HepG2 (cell line): ENCODE measurements around the gene DQX1. TPM values are rescaled to one million over a fixed set of nuclear protein-coding genes. Genes with fewer than 3 reads are reported as not detected.
A peak's percentile ranks its signal among the peaks of the same experiment; 100 is the strongest.

Source experiments
- ATAC-seq: fragments of 200-7000 bp; cut with Tn5 transposase; 3 replicates; pipeline ENCODE4 v1.9.1; 2020; ENCODE audit warnings: mild to moderate bottlenecking, moderate library complexity
- BruUV-seq: library from RNA; stranded (reverse); fragments of 400-500 nt; replicated peaks from 2 replicates; lab custom pipeline; 2021; lab: Mats Ljungman, UMichigan
- CTCF ChIA-PET: fragments of 300-600 bp; formaldehyde crosslinking; extraction: SDS; loops from one replicate; lab custom pipeline; 2021; ENCODE audit warnings: low total read pairs, inconsistent platforms, low intra/inter-chr PET ratio; lab: Yijun Ruan, JAX
- POLR2A ChIA-PET: fragments of 350-600 bp; sonication (Branson Sonifier 250); formaldehyde crosslinking; loops from one replicate; lab custom pipeline; 2020; ENCODE audit warnings: antibody characterized with exemption, inconsistent platforms; lab: Yijun Ruan, JAX
- DNase-seq: peaks from one replicate; pipeline ENCODE4 v3.0.0-alpha.2; 2015; ENCODE audit warnings: low spot score
- FAIRE-seq: peaks from 3 replicates; lab custom pipeline; 2011; peaks lifted over from hg19 to GRCh38; lab: Jason Lieb, UNC
- H2AFZ ChIP-seq: one replicate; pipeline ENCODE4 v1.6.1; 2011; ENCODE audit warnings: low read length, inconsistent platforms
- H3K27ac ChIP-seq: fragments of 300-600 bp; 3 replicates; pipeline ENCODE4 v1.8.0; 2011; ENCODE audit warnings: mixed run types, mild to moderate bottlenecking, mixed read lengths, low read length, inconsistent platforms; ENCODE audit not compliant: insufficient read depth; ENCODE audit errors: extremely low read length
- H3K27me3 ChIP-seq, 2 experiments: fragments of 200-600 bp in 1 of 2; 2 replicates in 1 of 2; 3 replicates in 1 of 2; pipeline versions ENCODE4 v1.6.0 to v1.8.0; 2011; ENCODE audit warnings: low read length in 2 of 2, mild to moderate bottlenecking in 2 of 2, moderate library complexity in 2 of 2, inconsistent platforms in 1 of 2; ENCODE audit not compliant: insufficient read depth in 2 of 2, control insufficient read depth in 1 of 2
- H3K36me3 ChIP-seq, 2 experiments: fragments of 200-600 bp in 1 of 2; replicated peaks in 1 of 2; 2 replicates in 1 of 2; 3 replicates in 1 of 2; pipeline versions ENCODE4 v1.5.1 to v1.8.0; 2011; ENCODE audit warnings: low read length in 2 of 2, inconsistent platforms in 1 of 2; ENCODE audit not compliant: insufficient read depth in 2 of 2, control insufficient read depth in 1 of 2
- H3K4me1 ChIP-seq: 2 replicates; pipeline ENCODE4 v1.5.1; 2012; ENCODE audit warnings: low read length, inconsistent platforms; ENCODE audit not compliant: insufficient read depth
- H3K4me2 ChIP-seq: 2 replicates; pipeline ENCODE4 v1.6.0; 2011; ENCODE audit warnings: low read depth, low read length, inconsistent platforms
- H3K4me3 ChIP-seq, 3 experiments: fragments of 200-600 bp in 1 of 3; sonication (generic), shearing (Covaris generic) in 1 of 3; replicated peaks in 1 of 3; 2 replicates each; pipeline ENCODE4 v1.5.1; 2011 to 2016; ENCODE audit warnings: low read length in 3 of 3, inconsistent platforms in 2 of 3, low read depth in 2 of 3, mild to moderate bottlenecking in 2 of 3, control low read depth in 1 of 3, mixed read lengths in 1 of 3; ENCODE audit not compliant: insufficient read depth in 1 of 3
- H3K79me2 ChIP-seq: one replicate; pipeline ENCODE4 v1.6.1; 2011; ENCODE audit warnings: low read length, inconsistent platforms; ENCODE audit not compliant: insufficient read depth
- H3K9ac ChIP-seq: 2 replicates; pipeline ENCODE4 v1.6.0; 2011; ENCODE audit warnings: mild to moderate bottlenecking, low read depth, low read length, inconsistent platforms; ENCODE audit not compliant: insufficient read depth
- H3K9me3 ChIP-seq: 2 replicates; pipeline ENCODE4 v1.5.1; 2012; ENCODE audit warnings: mild to moderate bottlenecking, low read length
- H4K20me1 ChIP-seq: 2 replicates; pipeline ENCODE4 v1.6.0; 2011; ENCODE audit warnings: inconsistent platforms, mild to moderate bottlenecking, low read length, moderate library complexity; ENCODE audit not compliant: insufficient read depth
- ATF2 ChIP-seq: sonication (generic); formaldehyde crosslinking; IDR thresholded peaks from 2 replicates; pipeline ENCODE4 v1.4.0; 2020; ENCODE audit warnings: missing genetic modification reagents
- CENPT ChIP-seq: sonication (generic); formaldehyde crosslinking; IDR thresholded peaks from 2 replicates; pipeline ENCODE4 v1.8.0; 2022; ENCODE audit warnings: low read depth, mild to moderate bottlenecking, moderate library complexity, missing genetic modification reagents
- CREB1 ChIP-seq, 2 experiments: fragments of 450-650 bp in 1 of 2; IDR thresholded peaks; 2 replicates each; pipeline ENCODE4 v1.6.1; 2016 to 2017; ENCODE audit warnings: control low read depth in 1 of 2, mild to moderate bottlenecking in 1 of 2, missing compliant biosample characterization in 1 of 2, missing genetic modification characterization in 1 of 2
- EED ChIP-seq: sonication (generic); formaldehyde crosslinking; IDR thresholded peaks from 2 replicates; pipeline ENCODE4 v1.5.0; 2020; ENCODE audit warnings: mild to moderate bottlenecking, missing genetic modification reagents
- HOXA3 ChIP-seq: sonication (generic); formaldehyde crosslinking; IDR thresholded peaks from 2 replicates; pipeline ENCODE4 v1.5.0; 2020; ENCODE audit warnings: missing genetic modification reagents
- IKZF4 ChIP-seq: sonication (generic); formaldehyde crosslinking; IDR thresholded peaks from 2 replicates; pipeline ENCODE4 v1.5.1; 2020; ENCODE audit warnings: borderline replicate concordance, mild to moderate bottlenecking, low read depth, missing genetic modification reagents; ENCODE audit errors: not compliant biosample characterization
- JUND ChIP-seq: sonication (generic); formaldehyde crosslinking; IDR thresholded peaks from 2 replicates; pipeline ENCODE4 v1.8.0; 2022; ENCODE audit warnings: mild to moderate bottlenecking, missing genetic modification reagents
- MTA1 ChIP-seq: sonication (generic); formaldehyde crosslinking; IDR thresholded peaks from 2 replicates; pipeline ENCODE4 v1.4.0; 2020; ENCODE audit warnings: missing genetic modification reagents, mild to moderate bottlenecking, borderline replicate concordance
- NR0B2 ChIP-seq: sonication (generic); formaldehyde crosslinking; IDR thresholded peaks from 2 replicates; pipeline ENCODE4 v1.4.0; 2020; ENCODE audit warnings: mild to moderate bottlenecking, missing genetic modification reagents
- PHF8 ChIP-seq: sonication (generic); formaldehyde crosslinking; IDR thresholded peaks from 2 replicates; pipeline ENCODE4 v1.5.0; 2020; ENCODE audit warnings: missing genetic modification reagents
- TARDBP ChIP-seq: sonication (generic); formaldehyde crosslinking; IDR thresholded peaks from 2 replicates; pipeline ENCODE4 v1.8.0; 2022; ENCODE audit warnings: mild to moderate bottlenecking, missing genetic modification reagents
- ZMYM2 ChIP-seq: sonication (generic); formaldehyde crosslinking; IDR thresholded peaks from 2 replicates; pipeline ENCODE4 v1.8.0; 2022; ENCODE audit warnings: mild to moderate bottlenecking, missing genetic modification reagents
- ZNF543 ChIP-seq: sonication (generic); formaldehyde crosslinking; IDR thresholded peaks from 2 replicates; pipeline ENCODE4 v1.4.0; 2020; ENCODE audit warnings: mild to moderate bottlenecking, missing genetic modification reagents
- ZNF782 ChIP-seq: sonication (generic); formaldehyde crosslinking; IDR thresholded peaks from 2 replicates; pipeline ENCODE4 v1.4.0; 2020; ENCODE audit warnings: missing genetic modification reagents, mild to moderate bottlenecking, borderline replicate concordance
- WGBS: methylation state at CpG from one replicate; pipeline ENCODE4 v1.1.6; 2017; ENCODE audit warnings: low lambda C conversion rate; 5-methylcytosine and 5-hydroxymethylcytosine counted together
- in situ Hi-C: cut with HindIII; loops from 2 replicates; pipeline ENCODE4 v1.10.0; 2017; ENCODE audit warnings: low pct_unique_long_range_greater_than_20kb; ENCODE audit not compliant: extremely low pct_ligation_motif_present
- intact Hi-C: fragments of 100-400 bp; cut with micrococcal nuclease; formaldehyde crosslinking; loops from one replicate; pipeline ENCODE4 v1.10.0; 2022; ENCODE audit not compliant: unreplicated experiment
- polyA plus RNA-seq, 8 experiments: library from polyadenylated mRNA; depleted of rRNA in 3 of 8; stranded (reverse) in 7 of 8; unstranded in 1 of 8; fragments of >200 nt; fragmentation: Illumina TruSeq in 4 of 8; extraction: Trizol in 4 of 8; gene quantifications; 2 replicates each; pipeline versions ENCODE4 v1.2.1 to v1.2.3, GENCODE V29; 2011 to 2016; ENCODE audit warnings: low read depth in 4 of 8, missing spikeins in 1 of 8, mixed read lengths in 1 of 8; ENCODE audit not compliant: insufficient read depth in 1 of 8
- total RNA-seq, 5 experiments: library from RNA; depleted of rRNA; stranded (reverse); fragments of >200 nt; fragmentation: Illumina TruSeq; extraction: Trizol; gene quantifications; 2 replicates each; pipeline ENCODE4 v1.2.3, GENCODE V29; 2016; ENCODE audit warnings: low read depth in 1 of 5
- TF ChIP-seq, protein P1 (sequence below): sonication (generic); formaldehyde crosslinking; IDR thresholded peaks from 2 replicates; pipeline ENCODE4 v1.4.0; 2020; ENCODE audit warnings: missing genetic modification reagents, borderline replicate concordance

DQX1 gene
- total and polyA plus RNA-seq, 2 of the 13 experiments (the other 11 are each of a cell fraction or from before 2014, with no cell fraction given) = 27.6 to 89.8 TPM

GRCh38 chr2:74553892-74554819, 28.1 kb upstream of the DQX1 start, which contains the start of the genes DOK1 and LOXL3:
TSS of gene DOK1 (plus strand) at chr2:74554720. CDS start at chr2:74554755, 35 bp downstream.
TSS of gene LOXL3 (minus strand) at chr2:74553942. CDS start at chr2:74552634, 1,308 bp downstream.
- WGBS = 7% methylated on average over 38 of the region's 73 CpGs
- intact Hi-C loops = no loop called here
- peak within 1 kb of the TSS; percentile 45 for H3K9ac ChIP-seq
- TF ChIP-seq JUND (CRISPR knock-in tag) (peak; percentile 32; the same call in 1 of the 2 replicates), NR0B2 (CRISPR knock-in tag) (no peak), IKZF4 (no peak), HOXA3 (peak; percentile 99), CREB1 (IDR thresholded peaks at IDR 0.05) (peak; percentile 99), CREB1 (CRISPR knock-in tag; IDR thresholded peaks at IDR 0.05) (peak; percentile 91), ZMYM2 (CRISPR knock-in tag) (0 out of 2 replicates have a peak, but pooled peaks have one; percentile 48), EED (CRISPR knock-in tag) (0 out of 2 replicates have a peak, but pooled peaks have one; percentile 28), ZNF543 (CRISPR knock-in tag) (peak; percentile 26; the same call in 1 of the 2 replicates), ATF2 (CRISPR knock-in tag) (peak; percentile 86), TARDBP (CRISPR knock-in tag) (peak; percentile 57; the same call in 1 of the 2 replicates), MTA1 (CRISPR knock-in tag) (peak; percentile 21; the same call in 1 of the 2 replicates), CENPT (CRISPR knock-in tag) (no peak), PHF8 (CRISPR knock-in tag) (peak; percentile 53; the same call in 1 of the 2 replicates), ZNF782 (0 out of 2 replicates have a peak, but pooled peaks have one; percentile 35)
- TF ChIP-seq, protein P1, sequence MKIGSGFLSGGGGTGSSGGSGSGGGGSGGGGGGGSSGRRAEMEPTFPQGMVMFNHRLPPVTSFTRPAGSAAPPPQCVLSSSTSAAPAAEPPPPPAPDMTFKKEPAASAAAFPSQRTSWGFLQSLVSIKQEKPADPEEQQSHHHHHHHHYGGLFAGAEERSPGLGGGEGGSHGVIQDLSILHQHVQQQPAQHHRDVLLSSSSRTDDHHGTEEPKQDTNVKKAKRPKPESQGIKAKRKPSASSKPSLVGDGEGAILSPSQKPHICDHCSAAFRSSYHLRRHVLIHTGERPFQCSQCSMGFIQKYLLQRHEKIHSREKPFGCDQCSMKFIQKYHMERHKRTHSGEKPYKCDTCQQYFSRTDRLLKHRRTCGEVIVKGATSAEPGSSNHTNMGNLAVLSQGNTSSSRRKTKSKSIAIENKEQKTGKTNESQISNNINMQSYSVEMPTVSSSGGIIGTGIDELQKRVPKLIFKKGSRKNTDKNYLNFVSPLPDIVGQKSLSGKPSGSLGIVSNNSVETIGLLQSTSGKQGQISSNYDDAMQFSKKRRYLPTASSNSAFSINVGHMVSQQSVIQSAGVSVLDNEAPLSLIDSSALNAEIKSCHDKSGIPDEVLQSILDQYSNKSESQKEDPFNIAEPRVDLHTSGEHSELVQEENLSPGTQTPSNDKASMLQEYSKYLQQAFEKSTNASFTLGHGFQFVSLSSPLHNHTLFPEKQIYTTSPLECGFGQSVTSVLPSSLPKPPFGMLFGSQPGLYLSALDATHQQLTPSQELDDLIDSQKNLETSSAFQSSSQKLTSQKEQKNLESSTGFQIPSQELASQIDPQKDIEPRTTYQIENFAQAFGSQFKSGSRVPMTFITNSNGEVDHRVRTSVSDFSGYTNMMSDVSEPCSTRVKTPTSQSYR (CRISPR knock-in tag) = peak; percentile 77

More at GRCh38 chr2:74553892-74554819, 28.1 kb upstream of the DQX1 start, which contains the start of the genes DOK1 and LOXL3:
- Histone ChIP-seq H4K20me1 (no peaks in the 10 kb centered on the region), H3K4me2 (peak within 1 kb of the TSS; percentile 92), H3K4me1 (peaks cover 69% of the 10 kb centered on the region), H3K36me3 (no peaks in the 10 kb centered on the region), H3K27me3 (peaks cover 3 to 21% of the 10 kb centered on the region in 2 experiments; a peak in 2 of 5 replicates), H3K4me3 (peak within 1 kb of the TSS; percentile 62 to 69 (median 69)), H3K9me3 (no peaks in the 10 kb centered on the region), H3K79me2 (no peaks in the 10 kb centered on the region), H3K27ac (no peak within 1 kb of the TSS), H2AFZ (peak within 1 kb of the TSS; percentile 31)
- DNase-seq (peak; percentile 69), FAIRE-seq (peak; percentile 44), ATAC-seq (peak; percentile 49)
- in situ Hi-C loops = no loop called here
- ChIA-PET CTCF (no interaction called here), POLR2A (interaction anchor here (0.7 to 1.7 kb wide), 4 partner anchors 24 to 72 kb away, joined by 4 to 5 read pairs (median 4); partner anchors contain the start of genes AUP1, CCDC142, HTRA2 and PCGF1)
- no TSS peak for BruUV-seq
